Glutamatergic neuron (in vitro differentiated cells): ENCODE data around the gene ADSS1. TPM values are rescaled to one million over a fixed set of nuclear protein-coding genes. Genes with fewer than 3 reads are reported as not detected.

Source experiments
- DNase-seq: peaks from one replicate; pipeline ENCODE4 v3.0.0; 2022
- H3K27ac Mint-ChIP-seq: one replicate; pipeline ENCODE4 v1.8.0; 2020; ENCODE audit warnings: mild to moderate bottlenecking, mixed read lengths, inconsistent platforms; ENCODE audit not compliant: unreplicated experiment
- H3K27me3 Mint-ChIP-seq: one replicate; pipeline ENCODE4 v1.8.0; 2020; ENCODE audit warnings: mild to moderate bottlenecking, moderate library complexity, mixed read lengths, inconsistent platforms; ENCODE audit not compliant: unreplicated experiment
- H3K36me3 Mint-ChIP-seq: one replicate; pipeline ENCODE4 v1.8.0; 2020; ENCODE audit warnings: mild to moderate bottlenecking, mixed read lengths, inconsistent platforms; ENCODE audit not compliant: unreplicated experiment
- H3K4me1 Mint-ChIP-seq: one replicate; pipeline ENCODE4 v1.8.0; 2020; ENCODE audit warnings: mild to moderate bottlenecking, low read depth, mixed read lengths, inconsistent platforms; ENCODE audit not compliant: unreplicated experiment
- H3K4me3 Mint-ChIP-seq: one replicate; pipeline ENCODE4 v1.8.0; 2020; ENCODE audit warnings: mild to moderate bottlenecking, mixed read lengths, inconsistent platforms; ENCODE audit not compliant: unreplicated experiment
- H3K9me3 Mint-ChIP-seq: one replicate; pipeline ENCODE4 v1.8.0; 2020; ENCODE audit warnings: mild to moderate bottlenecking, moderate library complexity, mixed read lengths, inconsistent platforms; ENCODE audit not compliant: unreplicated experiment
- CTCF ChIP-seq: fragments of 200-600 bp; sonication (generic); IDR thresholded peaks from one replicate; pipeline ENCODE4 v1.5.0; 2021; ENCODE audit not compliant: partially characterized antibody, unreplicated experiment
- total RNA-seq: library from RNA; stranded (reverse); fragmentation: NEBNext Ultra II Directional; extraction: Animal tissue kit (Norgen Biotek cat#: 25700); gene quantifications from one replicate; pipeline ENCODE4 v1.2.1, GENCODE V29; 2021; ENCODE audit not compliant: unreplicated experiment

The ADSS1 gene
- total RNA-seq, 1 donor from 2014 or later = 45.1 TPM

- no peak overlapping the region for H3K27ac Mint-ChIP-seq
- H3K27me3 Mint-ChIP-seq = no peaks in the 10 kb centered on the region
- TF ChIP-seq CTCF = no peak
- no peak for DNase-seq
- no peak overlapping the region for H3K4me3 Mint-ChIP-seq
- H3K9me3 Mint-ChIP-seq = peaks cover 1% of the 10 kb centered on the region
- no peaks in the 10 kb centered on the region for H3K36me3 Mint-ChIP-seq
- H3K4me1 Mint-ChIP-seq = peaks cover 11% of the 10 kb centered on the region
Measured at GRCh38 chr14:104685216-104685997, 38.6 kb upstream of the ADSS1 start.

GRCh38 chr14:104685998-104686610 lies 37.9 kb upstream of the ADSS1 start:
- Mint-ChIP-seq H3K27me3 (no peaks in the 10 kb centered on the region), H3K4me1 (peaks cover 6% of the 10 kb centered on the region)

GRCh38 chr14:104686624-104687517 lies 37.2 kb upstream of the ADSS1 start:
- H3K36me3 Mint-ChIP-seq = no peaks in the 10 kb centered on the region
- H3K4me1 Mint-ChIP-seq = peaks cover 2% of the 10 kb centered on the region
- no peak overlapping the region for H3K27ac Mint-ChIP-seq
- H3K27me3 Mint-ChIP-seq = no peaks in the 10 kb centered on the region
- TF ChIP-seq CTCF = no peak
- H3K9me3 Mint-ChIP-seq = peaks cover 1% of the 10 kb centered on the region
- H3K4me3 Mint-ChIP-seq = no peak overlapping the region
- no peak for DNase-seq

More at GRCh38 chr14:104685998-104686610, 37.9 kb upstream of the ADSS1 start:
- no peaks in the 10 kb centered on the region for H3K36me3 Mint-ChIP-seq
- TF ChIP-seq CTCF = no peak
- H3K27ac Mint-ChIP-seq = no peak overlapping the region
- H3K4me3 Mint-ChIP-seq = no peak overlapping the region
- peaks cover 1% of the 10 kb centered on the region for H3K9me3 Mint-ChIP-seq
- no peak for DNase-seq

GRCh38 chr14:104687601-104688504 lies 36.2 kb upstream of the ADSS1 start:
- no peak overlapping the region for H3K4me3 Mint-ChIP-seq
- no peak overlapping the region for H3K27ac Mint-ChIP-seq
- H3K4me1 Mint-ChIP-seq = no peaks in the 10 kb centered on the region
- H3K36me3 Mint-ChIP-seq = no peaks in the 10 kb centered on the region
- H3K9me3 Mint-ChIP-seq = peaks cover 1% of the 10 kb centered on the region
- no peak for DNase-seq
- TF ChIP-seq CTCF = no peak
- H3K27me3 Mint-ChIP-seq = no peaks in the 10 kb centered on the region
